ENCODE results near the gene SIL1.

Gene SIL1

GRCh38 chr5:139138109-139138508 is 60.1 kb downstream of the SIL1 start:
- H3K4me1 ChIP-seq (ENCODE audit: control insufficient read depth, low read length): peaks cover 4% of the 10 kb centered on the region; the same call in 1 of the 2 replicates
- H3K9me3 ChIP-seq (ENCODE audit: control insufficient read depth, insufficient read depth, low read length): no peaks in the 10 kb centered on the region
- H3K79me2 ChIP-seq (ENCODE audit: control insufficient read depth, low read length): no peaks in the 10 kb centered on the region
- no peak for TF ChIP-seq EZH2phosphoT487 (IDR thresholded peaks at IDR 0.05; ENCODE audit: borderline replicate concordance, low read length)
- no peak for TF ChIP-seq CTCF (IDR thresholded peaks at IDR 0.05; ENCODE audit: low read depth, low read length, poor library complexity, severe bottlenecking)
- no peaks in the 10 kb centered on the region for H3K27me3 ChIP-seq (ENCODE audit: control insufficient read depth, low read length)
- H3K9me2 ChIP-seq (replicated peaks; ENCODE audit: control insufficient read depth, low read length): no peaks in the 10 kb centered on the region
- no peak overlapping the region for H3K27ac ChIP-seq (ENCODE audit: low read depth, low read length)
- no peaks in the 10 kb centered on the region for H3K36me3 ChIP-seq (ENCODE audit: control insufficient read depth, low read length)
- no peaks in the 10 kb centered on the region for H3F3A ChIP-seq (ENCODE audit: control insufficient read depth, insufficient read depth)
- no peak overlapping the region for H3K4me2 ChIP-seq (ENCODE audit: low read length)
- no peak overlapping the region for H3K4me3 ChIP-seq (ENCODE audit: low read length)
- 0 out of 2 replicates have a peak, but pooled peaks cover 4% of the 10 kb centered on the region for H4K20me1 ChIP-seq (ENCODE audit: control insufficient read depth, insufficient read depth, low read depth, low read length)

- H3K9me3 ChIP-seq (ENCODE audit: control insufficient read depth, insufficient read depth, low read length): no peaks in the 10 kb centered on the region
- no peaks in the 10 kb centered on the region for H3K79me2 ChIP-seq (ENCODE audit: control insufficient read depth, low read length)
- no peak overlapping the region for H3K4me2 ChIP-seq (ENCODE audit: low read length)
- no peak overlapping the region for H3K27ac ChIP-seq (ENCODE audit: low read depth, low read length)
- peaks cover 4% of the 10 kb centered on the region; the same call in 1 of the 2 replicates for H3K4me1 ChIP-seq (ENCODE audit: control insufficient read depth, low read length)
- no peaks in the 10 kb centered on the region for H3F3A ChIP-seq (ENCODE audit: control insufficient read depth, insufficient read depth)
- 0 out of 2 replicates have a peak, but pooled peaks cover 4% of the 10 kb centered on the region for H4K20me1 ChIP-seq (ENCODE audit: control insufficient read depth, insufficient read depth, low read depth, low read length)
- no peaks in the 10 kb centered on the region for H3K36me3 ChIP-seq (ENCODE audit: control insufficient read depth, low read length)
- no peak overlapping the region for H3K4me3 ChIP-seq (ENCODE audit: low read length)
- H3K27me3 ChIP-seq (ENCODE audit: control insufficient read depth, low read length): no peaks in the 10 kb centered on the region
- TF ChIP-seq CTCF (IDR thresholded peaks at IDR 0.05; ENCODE audit: low read depth, low read length, poor library complexity, severe bottlenecking): peak; percentile 37
- no peak for TF ChIP-seq EZH2phosphoT487 (IDR thresholded peaks at IDR 0.05; ENCODE audit: borderline replicate concordance, low read length)
- H3K9me2 ChIP-seq (replicated peaks; ENCODE audit: control insufficient read depth, low read length): no peaks in the 10 kb centered on the region
Measured at GRCh38 chr5:139137697-139138096, 60.5 kb downstream of the SIL1 start.

DNA sequence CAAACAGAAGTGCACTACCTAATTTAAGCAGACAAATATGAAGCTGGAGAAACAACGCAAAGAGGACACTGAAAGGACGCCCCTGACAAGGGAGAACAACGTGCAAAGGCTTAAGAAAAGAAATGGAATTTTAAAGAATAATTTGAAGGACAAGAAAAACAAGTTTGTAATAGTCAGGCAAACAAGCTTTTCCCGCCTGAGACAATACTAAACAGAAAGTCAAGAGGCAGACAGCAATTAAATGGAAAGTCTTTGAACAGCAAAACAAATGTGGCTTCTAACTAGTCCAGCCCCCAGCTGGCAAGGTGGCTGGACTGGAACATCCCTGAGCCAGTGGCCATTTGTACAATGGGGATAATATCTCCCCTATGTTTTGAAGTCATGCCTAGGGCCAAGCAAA is 63.3 kb downstream of the SIL1 start:
- Histone ChIP-seq H3K4me1 (ENCODE audit: control insufficient read depth, low read length) (peaks cover 6% of the 10 kb centered on the region), H3K9me2 (replicated peaks; ENCODE audit: control insufficient read depth, low read length) (no peaks in the 10 kb centered on the region), H3K27ac (ENCODE audit: low read depth, low read length) (no peak overlapping the region), H3K36me3 (ENCODE audit: control insufficient read depth, low read length) (no peaks in the 10 kb centered on the region), H4K20me1 (ENCODE audit: control insufficient read depth, insufficient read depth, low read depth, low read length) (0 out of 2 replicates have a peak, but pooled peaks cover 4% of the 10 kb centered on the region), H3K4me2 (ENCODE audit: low read length) (no peak overlapping the region), H3K4me3 (ENCODE audit: low read length) (no peak overlapping the region), H3K27me3 (ENCODE audit: control insufficient read depth, low read length) (no peaks in the 10 kb centered on the region), H3K79me2 (ENCODE audit: control insufficient read depth, low read length) (no peaks in the 10 kb centered on the region), H3K9me3 (ENCODE audit: control insufficient read depth, insufficient read depth, low read length) (no peaks in the 10 kb centered on the region), H3F3A (ENCODE audit: control insufficient read depth, insufficient read depth) (no peaks in the 10 kb centered on the region)
- TF ChIP-seq EZH2phosphoT487 (IDR thresholded peaks at IDR 0.05; ENCODE audit: borderline replicate concordance, low read length) (no peak), CTCF (IDR thresholded peaks at IDR 0.05; ENCODE audit: low read depth, low read length, poor library complexity, severe bottlenecking) (no peak)
